ENCODE measurements around the gene DPEP2.
A peak's percentile ranks its signal among the peaks of the same experiment; 100 is the strongest.
"Not testable (repeated sequence)": the region's sequence is repeated elsewhere in the genome, so short reads cannot be mapped to it uniquely, and the experiment has no call there.

Gene DPEP2

DNA sequence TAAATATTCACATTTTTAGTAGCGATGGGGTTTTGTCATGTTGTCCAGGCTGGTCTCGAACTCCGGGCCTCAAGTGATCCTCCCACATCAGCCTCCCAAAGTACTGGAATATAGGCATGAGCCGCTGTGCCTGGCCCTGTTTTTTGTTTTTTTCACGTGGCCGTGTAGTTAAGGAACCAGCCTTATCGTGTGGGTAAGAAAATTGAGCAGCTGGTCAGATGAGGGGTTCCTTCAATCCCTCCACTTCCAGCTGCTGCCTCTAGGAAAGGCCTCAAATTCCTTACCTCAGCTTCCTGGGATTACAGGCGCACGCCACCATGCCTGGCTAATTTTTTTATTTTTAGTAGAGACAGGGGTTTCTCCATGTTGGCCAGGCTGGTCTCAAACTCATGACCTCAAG lies 5.9 kb upstream of the DPEP2 start:
- no peak for DNase-seq

DNA sequence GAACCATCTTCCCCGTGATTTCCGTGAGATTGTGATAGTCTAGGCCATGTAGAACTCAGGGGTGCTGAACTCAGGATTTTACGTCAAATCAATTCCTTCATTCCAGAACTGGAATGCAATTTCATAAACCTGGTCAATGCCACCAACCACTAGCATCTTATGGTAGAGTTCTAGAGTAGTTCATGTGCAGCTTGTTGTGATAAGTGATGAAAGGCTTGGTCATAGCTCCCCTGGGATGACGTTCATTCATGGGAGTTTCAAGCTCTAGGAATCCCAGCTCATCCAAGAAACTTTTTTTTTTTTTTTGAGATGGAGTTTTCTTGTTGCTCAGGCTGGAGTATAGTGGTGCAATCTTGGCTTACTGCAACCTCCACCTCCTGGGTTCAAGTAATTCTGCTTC lies 3.7 kb upstream of the DPEP2 start:
- no peak for DNase-seq

DNA sequence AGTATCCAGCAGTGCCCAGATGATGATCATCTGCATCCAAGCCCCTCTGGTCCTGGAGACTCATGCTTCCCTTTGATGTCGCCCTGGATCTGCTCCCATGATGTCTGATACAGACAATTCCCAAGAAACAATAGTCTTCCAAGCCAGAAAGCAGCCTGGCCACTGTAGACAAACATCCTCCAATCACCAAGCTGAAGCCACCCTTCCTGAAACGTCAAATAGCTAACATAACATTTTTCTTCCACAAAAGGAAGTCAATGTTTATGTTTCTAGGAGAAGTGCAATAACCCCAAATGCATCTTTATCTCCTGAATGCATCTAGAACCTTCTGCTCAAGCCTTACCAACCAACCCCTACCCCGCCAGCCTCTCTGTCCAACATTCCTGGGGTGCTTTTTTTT lies 1.2 kb upstream of the DPEP2 start:
- no peak for DNase-seq

DNA sequence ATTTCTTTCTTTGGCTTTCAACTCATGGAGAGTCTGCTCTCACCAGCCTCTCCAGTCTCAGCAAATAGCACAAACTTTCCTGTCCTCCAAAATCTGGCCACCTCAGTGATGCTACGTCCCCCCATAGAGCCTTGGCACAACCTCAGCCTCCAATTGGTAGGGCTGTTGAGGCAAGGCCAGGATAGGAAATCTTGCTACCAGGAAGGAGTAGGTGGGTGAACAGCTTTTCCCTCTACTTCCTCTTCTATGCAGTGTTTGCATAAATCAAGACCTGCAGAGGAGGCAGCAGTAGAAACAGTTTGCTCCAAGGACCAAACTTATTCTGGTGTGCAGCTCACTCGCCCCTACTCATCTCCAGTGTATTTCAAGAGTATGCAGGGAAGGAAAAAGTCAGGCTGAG lies 701 bp upstream of the DPEP2 start:
- DNase-seq: no peak

DNA sequence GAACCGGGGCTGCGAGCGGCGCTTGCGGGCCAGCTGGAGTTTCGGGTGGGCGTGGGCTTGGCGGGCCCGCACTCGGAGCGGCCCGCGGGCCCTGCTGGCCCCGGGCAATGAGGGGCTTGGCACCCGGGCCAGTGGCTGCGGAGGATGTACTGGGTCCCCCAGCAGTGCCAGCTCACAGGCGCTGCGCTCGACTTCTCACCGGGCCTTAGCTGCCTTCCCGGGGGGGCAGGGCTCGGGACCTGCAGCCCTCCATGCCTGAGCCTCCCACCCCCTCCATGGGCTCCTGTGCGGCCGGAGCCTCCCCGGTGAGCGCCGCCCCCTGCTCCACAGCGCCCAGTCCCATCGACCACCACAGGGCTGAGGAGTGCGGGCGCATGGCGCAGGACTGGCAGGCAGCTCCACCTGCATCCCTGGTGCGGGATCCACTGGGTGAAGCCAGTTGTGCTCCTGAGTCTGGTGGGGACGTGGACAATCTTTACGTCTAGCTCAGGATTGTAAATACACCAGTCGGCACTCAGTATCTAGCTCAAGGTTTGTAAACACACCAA lies 979 bp downstream of the DPEP2 start:
- not testable (repeated sequence) for DNase-seq

DNA sequence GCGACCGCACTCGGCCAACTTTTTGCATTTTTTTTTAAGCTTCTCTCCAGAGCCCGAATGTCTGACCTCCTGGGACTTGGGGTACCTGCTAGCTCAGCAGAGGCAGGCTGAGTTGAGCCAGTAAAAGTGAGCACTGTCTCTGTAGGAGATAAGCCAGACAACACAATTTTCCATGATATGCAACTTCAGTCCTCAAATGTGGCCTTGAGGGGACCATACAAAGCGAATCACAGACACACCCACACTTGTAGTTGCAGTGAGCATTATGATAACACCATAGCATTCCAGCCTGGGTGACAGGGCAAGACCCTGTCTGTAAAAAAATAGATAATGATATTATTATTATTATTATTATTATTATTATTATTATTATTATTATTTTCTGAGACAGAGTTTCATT lies 2.6 kb downstream of the DPEP2 start:
- DNase-seq: no peak

DNA sequence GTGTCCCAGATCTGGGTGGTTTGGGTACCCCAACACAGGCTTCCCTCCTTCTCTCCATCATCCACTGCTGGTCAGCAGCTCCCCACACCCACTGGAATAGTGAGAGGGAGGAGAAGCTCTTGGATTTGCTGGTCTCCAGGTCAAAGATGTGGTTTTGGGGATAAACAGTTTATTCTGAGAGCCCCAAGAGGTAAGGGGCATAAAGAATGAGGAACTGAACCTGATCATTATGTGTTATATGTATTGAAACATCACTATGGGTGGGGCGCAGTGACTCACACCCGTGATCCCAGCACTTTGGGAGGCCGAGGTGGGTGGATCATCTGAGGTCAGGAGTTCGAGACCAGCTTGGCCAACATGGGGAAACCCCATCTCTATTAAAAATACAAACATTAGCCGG lies 3.9 kb downstream of the DPEP2 start:
- DNase-seq: no peak

DNA sequence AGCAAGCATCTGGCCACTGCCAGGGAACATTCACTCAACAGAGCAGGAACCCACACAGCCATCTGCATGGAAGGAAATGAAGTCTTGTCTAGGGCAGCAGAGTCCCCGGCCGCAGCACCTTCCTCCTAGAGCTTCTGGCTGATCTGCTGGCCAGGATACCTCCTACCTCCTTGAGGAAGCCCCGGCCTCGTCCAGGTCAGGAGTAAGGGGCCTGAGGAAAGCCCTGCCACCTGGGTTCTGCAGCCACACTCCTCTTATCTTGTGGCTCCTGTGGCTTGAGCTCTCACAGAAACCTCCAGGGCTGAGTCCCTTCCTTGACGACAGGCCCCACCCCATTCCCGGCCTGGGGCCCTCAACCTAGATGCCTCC lies 5.3 kb downstream of the DPEP2 start:
- not testable (repeated sequence) for DNase-seq

DNA sequence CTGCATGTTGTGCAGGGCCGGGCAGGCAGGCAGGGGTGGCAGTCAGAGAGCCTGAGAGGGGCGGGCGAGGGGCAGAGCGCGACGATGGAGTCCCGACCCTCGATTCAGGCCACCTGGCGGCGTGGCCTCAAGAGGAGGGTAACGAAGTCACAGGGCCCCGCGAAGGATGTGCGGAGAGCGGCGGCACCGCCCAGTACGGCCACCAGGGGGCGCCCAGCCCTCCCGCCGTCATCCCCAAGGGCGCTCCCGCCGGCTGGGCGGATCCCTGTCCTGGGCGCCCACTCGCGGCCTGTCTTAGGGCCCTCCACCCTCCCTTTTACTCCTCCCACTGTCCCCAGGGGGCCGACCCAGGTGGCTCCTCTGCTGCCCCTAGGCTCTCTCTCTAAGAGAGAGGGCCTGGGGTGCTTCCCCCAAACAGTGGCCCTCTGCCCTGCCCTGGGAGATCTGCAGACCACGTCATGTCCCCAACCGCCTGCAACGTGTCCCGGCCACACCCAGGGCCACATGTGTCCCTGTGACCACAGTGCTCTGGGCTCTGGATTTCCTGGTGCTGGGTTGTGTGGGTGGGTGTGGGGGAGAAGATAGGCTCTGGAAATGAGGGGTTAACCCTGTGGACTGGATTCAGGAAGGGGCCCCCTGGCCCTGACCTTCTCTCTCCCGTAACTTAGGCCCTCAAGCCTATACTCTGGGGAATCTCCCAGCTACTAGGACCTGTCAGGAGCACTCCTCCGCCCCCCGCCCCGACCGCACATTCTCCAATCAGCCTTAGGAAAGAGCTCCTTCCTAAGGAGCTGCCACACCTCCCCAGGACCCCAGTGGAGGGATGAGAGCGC lies 5.9 kb downstream of the DPEP2 start:
- DNase-seq: peak; percentile 76

DNA sequence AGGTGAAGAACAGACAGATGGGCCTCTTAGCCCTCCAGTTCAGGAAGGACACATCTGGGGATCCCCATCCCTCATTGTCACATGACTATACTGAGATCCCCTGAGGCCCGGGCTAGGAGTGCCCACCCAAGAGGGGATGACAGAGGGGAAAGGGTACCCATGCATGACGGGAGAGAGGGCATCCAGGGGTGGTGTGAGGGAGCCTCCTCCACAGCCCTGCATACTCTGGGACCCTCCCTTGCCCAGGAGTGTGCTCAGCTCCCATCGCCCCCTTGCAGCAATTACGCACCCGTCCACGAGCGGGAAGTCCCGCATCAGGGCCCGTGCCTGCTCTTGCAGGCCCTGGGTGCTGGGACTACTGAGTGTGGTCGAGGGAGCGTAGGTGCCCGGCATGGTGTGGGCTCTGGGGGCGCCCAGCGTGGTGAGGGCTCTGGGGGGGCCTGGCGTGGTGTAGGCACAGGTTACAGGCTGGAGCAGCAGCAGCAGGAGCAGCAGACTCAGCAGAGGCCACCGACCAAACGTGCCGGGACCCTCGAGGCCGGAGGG lies 6.5 kb downstream of the DPEP2 start:
- no peak for DNase-seq

DNA sequence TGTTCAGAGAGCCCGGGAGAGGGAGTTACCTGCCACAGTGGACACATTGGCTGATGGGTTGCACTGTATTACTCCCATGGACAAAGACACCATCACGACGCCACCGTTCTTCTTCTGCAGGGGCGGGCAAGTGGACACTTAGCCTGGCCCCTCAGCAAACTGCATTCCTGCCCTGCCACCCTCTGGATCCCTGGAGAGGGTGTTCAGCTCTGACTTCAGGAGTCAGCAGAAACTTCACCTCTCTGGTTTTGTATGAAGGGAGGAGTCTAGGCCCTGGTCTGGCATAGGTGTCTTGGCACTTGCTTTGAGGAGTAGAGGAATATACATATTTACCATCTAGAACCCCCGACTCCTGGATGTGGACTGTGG lies 9.3 kb downstream of the DPEP2 start:
- no peak for DNase-seq

DNA sequence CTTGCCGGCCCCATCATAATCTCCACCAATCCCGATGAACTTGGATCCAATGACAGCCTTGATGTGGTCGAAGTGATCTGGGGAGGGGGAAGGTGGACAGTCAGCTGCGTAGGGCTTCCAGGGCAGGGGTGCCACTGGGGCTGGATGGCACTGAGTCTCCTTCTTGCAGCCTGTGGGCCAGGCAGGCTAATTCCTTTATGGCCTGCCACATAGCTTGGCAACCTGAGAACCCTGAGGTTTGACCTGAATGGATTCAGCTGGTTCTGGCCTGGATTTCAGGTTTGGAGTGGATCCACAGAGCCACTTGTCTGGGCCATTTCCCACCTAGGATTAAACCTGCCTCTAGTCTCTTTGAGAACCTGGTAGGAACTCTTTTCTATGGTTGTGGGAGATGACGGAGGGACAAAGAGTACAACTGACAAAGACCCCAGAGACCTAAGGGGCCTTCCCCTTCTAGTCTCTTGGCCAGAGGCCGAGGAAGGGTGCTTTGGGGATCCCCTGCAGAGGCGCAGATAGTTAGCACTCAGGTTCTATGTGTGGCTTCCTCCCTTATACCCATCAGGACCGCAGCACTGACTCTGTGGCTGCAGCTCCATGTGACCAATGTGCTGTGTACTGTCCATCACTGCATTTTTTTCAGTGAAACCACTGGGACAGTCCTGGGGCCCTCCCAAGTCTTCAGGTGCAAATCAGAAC lies 9.8 kb downstream of the DPEP2 start:
- no peak for DNase-seq

DNA sequence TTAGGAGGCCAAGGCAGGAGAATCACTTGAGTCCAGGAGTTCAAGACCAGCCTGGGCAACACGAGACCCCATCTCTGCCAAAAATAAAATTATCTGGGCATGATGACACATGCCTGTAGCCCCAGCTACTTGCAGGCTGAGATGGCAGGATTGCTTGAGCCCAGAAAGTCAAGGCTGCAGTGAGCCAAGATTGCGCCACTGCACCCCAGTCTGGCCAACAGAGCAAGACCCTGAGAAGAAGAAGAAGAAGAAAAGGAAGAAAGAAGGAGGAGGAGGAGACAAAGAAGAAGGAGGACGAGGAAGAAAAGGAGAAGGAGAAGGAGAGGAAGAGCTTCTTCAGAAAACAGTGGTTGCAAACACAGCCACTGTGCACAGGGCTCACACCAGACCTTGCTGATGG lies 10.6 kb downstream of the DPEP2 start:
- no peak for DNase-seq

DNA sequence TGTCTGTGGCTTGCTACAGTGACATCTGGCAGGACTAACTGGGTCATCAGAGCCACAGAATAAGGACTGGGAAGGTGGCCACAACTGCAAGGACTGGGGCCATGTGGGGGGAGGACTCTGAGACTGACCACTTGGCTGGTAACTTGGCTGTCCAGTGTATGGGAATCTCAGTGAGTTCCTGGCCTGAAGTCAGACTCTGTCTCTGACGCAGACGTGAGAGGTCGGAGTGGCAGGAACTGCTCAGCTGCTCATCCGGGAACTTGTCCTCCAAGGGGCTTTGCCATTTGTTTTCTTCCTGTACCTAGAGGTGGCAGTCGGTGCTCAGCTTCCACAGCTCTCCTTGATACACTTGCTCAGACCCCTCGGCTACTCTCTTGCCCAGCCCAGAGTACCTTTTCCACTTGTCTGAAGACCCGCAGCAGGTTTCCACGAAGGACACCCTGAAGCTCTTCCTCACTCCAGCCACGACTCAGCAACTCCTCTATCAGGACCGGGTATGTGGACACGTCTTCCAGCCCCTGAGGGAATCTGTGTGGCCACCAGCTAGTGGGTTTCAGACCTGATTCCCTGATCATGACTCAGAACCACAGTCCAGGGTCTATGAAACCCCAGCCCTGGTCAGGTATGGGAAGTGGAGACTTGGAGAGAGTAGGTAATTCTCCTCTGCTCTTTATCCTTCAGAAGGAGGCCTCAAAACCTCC lies 11.7 kb downstream of the DPEP2 start:
- DNase-seq: no peak

DNA sequence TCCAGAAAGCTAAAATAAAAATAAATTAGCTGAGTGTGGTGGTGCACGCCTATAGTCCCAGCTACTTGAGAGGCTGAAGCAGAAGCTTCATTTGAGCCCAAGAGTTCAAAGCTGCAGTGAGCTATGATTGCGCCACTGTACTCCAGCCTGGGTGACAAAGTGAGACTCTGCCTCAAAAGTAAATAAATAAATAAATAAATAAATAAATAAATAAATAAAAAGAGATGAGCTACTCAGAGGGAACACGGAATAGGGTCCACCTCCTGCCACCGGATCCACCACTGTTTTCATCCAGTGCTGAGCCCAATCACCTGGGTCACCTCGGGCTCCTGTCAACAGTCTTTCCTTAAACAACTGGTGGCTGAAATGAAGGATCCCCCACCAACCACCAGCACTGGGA lies 12.3 kb downstream of the DPEP2 start:
- no peak for DNase-seq

DNA sequence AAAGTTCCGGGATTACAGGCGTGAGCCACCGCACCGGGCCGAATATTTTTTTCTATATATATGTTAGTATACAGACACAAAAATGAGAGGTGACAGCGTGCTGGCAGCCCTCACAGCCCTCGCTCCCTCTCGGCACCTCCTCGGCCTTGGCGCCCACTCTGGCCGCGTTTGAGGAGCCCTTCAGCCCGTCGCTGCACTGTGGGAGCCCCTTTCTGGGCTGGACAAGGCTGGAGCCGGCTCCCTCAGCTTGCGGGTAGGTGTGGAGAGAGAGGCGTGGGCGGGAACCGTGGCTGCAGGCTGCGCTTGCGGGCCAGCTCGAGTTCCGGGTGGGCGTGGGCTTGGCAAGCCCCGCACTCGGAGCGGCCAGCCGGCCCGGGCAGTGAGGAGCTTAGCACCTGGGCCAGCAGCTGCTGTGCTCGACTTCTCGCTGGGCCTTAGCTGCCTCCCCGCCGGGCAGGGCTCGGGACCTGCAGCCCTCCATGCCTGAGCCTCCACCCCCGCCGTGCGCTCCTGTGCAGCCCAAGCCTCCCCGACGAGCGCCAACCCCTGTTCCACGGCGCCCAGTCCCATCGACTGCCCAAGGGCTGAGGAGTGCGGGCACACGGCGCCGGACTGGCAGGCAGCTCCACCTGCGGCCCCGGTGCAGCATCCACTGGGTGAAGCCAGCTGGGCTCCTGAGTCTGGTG lies 17.1 kb downstream of the DPEP2 start:
- DNase-seq: no peak

DNA sequence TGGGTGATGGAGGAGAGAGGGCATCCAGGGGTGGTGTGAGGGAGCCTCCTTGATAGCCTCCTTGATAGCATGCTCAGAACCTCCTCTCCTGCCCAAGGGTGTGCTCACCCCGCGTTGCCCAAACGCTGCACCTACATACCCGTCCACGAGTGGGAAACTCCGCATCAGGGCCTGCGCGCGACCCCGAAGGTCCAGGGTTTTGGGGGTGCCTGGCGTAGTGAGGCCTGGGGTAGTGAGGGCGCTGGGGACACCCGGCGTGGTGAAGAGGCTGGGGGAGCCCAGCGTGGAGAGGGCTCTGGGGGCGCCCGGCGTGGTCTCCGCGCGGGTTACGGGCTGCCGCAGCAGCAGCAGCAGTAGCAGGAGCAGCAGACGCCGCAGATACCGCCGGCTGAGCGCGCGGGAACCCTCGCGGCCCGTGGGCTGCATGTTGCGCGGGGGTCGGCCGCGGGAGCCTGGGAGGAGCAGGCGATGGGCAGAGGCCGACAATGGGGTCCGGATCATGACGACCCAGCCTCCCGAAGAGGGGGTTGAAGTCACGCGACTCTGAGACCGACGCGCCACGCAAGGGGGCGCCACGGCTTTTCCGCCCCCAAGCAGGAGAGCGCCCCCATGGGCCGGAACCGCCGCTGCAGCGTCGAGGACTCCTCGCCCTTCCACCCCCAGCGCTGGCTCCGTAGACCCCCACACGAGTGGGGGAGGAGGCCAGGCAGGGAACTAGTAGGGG lies 19.2 kb downstream of the DPEP2 start, which contains the start of gene DPEP3:
Gene DPEP3 (minus strand): TSS at position 545 of the 724 bp plus-strand sequence. CDS start 119 bp downstream, at position 426.
- DNase-seq: no peak

DNA sequence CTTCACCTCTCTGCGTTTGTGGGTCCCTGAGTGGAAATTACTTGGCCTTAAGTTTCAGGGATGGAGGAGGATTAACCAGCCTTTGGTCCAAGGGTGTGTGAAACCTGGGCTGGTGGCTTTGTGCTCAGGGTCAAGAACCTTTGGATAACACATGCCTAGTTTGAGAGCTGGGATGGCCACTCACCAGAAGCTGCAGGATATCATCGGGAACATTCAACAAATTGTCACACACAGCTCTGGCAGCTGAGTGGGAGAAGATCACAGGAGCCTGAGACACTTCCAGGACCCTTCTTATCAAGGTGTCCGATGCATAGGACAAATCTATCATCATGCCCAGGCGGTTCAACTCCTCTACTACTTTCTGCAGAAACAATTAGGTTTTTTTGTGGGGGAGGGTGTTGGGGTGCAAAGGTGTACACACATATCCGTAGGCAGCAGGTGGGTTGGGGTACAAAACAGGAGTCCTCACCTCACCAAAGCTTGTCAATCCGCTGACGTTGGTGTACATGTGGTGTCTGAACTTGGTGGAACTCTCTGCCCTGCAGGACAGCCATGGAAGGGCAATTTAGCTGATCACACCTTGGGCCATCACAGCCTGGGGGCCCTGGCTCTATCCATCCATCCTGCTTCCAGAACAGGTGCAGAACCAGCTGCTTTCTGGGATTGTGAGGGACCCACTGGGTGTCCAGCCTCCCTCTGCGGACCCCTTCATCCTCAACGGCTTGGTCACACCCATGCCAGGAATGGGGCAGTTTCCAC lies 21.6 kb downstream of the DPEP2 start:
- no peak for DNase-seq

DNA sequence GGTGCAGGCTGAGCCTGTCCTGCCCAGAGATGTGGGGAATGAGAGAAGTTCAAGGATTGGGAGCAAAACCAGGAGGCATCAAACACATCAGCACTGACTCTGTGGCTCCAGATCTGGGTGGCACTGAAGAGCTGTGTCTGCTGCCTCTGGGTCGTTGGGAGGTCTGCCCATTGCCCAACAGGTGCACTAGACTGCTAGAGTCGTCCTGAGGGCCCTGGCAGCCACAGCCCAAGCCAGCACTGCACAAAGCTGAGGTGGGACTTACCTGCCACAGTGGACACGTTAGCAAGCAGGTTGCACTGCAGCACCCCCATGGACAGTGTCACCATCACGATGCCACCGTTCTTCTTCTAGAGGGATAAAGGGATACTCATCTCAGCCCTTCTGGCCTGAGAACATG lies 22.3 kb downstream of the DPEP2 start:
- no peak for DNase-seq

DNA sequence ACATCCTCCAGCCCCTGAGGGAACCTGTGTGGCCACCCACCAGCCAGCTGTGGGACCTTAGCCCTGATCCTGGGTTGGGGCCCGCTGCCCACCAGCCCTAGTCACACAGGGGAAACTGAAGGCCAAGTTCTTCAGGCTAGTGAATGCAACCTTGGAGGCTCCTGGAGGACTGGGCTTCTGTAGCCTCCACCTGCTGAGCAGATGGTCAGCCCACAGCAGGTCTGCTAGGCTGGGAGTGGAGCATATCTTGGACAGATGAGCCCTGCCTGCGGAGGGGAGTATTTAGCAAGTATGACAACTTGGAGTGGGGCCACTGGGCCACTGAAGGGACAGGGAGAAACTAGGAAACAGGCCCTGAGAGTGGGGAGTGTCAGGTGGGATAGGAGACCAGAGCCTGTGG lies 23.1 kb downstream of the DPEP2 start:
- DNase-seq: no peak

All from activated CD4-positive, alpha-beta T cell treated with anti-CD3 and anti-CD28 coated beads, Interleukin-2, amount 50 U/mL, for 1 hour (primary cell).